ENCODE measurements around the gene TENT5A.
A peak's percentile ranks its signal among the peaks of the same experiment; 100 is the strongest.
"Not testable (repeated sequence)": the region's sequence is repeated elsewhere in the genome, so short reads cannot be mapped to it uniquely, and the experiment has no call there.

Gene TENT5A

DNA sequence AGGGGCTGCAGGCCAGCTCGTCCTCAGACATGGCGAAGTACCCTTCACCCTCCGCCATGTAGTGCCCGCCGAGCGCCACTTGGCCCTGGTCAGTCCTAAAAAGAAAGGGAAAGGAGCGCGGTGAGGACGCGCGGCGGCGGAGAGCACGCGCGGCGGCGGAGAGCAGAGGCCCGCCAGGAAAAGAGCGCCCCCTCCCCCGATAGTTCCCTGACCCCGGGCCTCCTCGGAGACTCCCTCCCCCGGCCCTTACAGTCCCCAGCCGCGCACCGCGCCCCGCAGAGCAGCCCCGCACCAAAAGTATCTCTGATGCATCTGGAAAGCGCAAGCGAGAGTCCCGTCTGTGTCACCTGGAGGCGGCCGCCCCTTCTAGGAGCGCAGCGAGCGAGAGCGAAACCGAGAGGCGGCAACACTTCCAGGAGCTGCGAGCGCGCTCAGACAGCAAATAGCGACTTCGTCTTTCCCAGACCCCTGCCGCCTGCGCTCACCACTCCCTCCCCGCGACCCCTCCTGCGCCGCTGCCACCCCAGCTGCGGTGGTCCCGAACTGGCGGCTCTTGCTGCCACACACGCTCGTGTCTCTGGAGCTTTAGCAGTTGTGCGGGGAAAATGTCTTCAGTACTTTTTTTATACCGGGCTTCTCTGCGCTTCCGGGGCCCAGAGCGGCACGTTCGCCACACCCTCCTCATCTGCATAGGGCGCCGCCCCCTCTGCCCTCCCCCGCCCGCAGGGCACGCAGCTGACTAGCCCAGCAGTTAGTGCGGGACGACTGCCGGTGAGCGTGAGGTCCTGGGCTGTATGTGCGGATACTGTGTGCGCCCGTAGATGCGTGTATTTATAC, at the start of gene TENT5A:
Gene TENT5A (minus strand): TSS at position 598 of the 837 bp plus-strand sequence. CDS start 540 bp downstream, at position 58.
- DNase-seq = peak; percentile 85

DNA sequence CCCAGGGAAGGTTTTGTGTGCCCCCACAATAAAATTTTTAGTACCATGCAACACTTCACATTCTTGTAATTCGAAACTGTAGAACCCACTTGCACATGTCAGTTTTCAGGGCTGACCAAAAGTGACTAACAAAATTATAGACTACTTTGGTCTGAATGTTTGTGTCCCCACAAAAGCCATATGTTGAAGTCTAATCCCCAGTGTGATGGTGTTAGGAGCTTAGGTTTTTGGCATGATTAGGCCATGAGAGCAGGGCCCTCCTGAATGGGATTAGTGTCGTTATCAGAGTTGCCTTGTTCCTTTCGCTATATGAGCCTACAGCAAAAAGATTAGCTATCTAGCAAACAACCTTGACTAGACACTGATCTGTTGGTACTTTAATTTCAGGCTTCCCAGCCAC, 49.0 kb upstream of the TENT5A start:
- DNase-seq = no peak

DNA sequence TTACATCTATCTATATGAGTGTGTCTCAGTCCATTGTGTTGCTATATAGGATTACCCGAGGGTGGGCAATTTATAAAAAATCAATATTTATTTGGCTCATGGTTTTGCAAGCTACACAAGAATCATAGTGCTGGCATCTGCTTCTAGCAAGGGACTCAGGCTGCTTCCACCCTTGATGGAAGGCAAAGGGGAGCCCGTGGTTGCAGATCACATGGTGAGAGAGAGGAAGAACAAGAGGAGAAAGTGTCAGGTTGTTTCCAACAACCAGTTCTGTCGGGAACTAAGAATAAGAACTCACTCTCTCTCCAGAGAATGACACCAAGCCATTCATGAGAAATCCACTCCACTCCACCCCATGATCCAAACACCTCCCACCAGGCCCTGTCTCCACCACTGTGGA, 48.2 kb upstream of the TENT5A start:
- no peak for DNase-seq

DNA sequence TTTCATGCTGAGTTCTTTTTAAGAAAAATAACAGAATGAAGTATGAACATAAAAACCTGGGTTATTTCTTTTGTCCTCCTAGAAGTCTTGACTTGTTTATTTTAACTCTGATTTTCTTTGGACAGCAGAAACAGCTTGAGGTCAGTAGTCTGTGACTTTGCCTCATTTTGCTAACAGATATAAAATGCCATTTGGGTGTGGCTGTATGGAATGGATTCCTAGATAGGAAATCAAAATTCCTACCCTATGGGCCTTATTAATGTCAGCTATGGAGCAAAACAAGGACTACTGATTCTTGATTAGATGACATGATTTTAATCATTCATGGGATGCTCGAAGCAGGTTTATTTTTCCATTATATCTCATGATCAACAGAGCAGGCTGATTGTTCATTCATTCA, 46.8 kb upstream of the TENT5A start:
- DNase-seq = no peak

DNA sequence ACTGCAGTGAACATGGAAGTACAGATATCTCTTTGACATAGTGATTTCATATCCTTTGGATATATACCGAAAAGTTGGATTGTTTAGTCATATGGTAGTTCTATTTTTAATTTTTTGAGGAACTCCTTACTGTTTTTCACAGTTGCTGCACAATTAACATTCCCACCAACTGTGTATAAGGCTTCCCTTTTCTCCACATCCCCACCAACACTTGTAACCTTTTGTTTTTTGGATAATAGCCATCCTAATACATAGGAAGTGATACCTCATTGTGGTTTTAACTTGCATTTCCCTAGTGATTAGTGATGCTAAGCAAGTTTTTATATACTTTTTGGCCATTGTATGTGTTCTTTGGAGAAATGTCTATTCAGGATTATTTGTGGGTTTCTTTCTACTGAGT, 45.1 kb upstream of the TENT5A start:
- no peak for DNase-seq

DNA sequence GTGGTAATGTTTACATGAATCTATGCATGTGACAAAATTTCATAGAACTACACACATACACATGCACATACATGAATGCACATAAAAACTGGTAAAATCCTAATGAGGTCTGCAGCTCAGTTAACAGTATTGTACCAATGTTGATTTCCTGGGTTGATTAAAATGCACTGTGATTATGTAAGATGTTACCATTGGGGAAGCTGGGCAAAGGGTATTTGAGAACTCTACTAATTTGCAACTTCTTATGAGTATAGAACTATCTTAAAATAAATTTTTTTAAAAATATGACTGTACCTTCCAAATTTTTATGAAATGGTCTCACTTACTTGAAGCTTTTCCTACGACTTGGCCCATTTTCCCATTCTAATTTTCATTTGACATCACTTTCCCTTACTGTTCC, 43.4 kb upstream of the TENT5A start:
- no peak for DNase-seq

DNA sequence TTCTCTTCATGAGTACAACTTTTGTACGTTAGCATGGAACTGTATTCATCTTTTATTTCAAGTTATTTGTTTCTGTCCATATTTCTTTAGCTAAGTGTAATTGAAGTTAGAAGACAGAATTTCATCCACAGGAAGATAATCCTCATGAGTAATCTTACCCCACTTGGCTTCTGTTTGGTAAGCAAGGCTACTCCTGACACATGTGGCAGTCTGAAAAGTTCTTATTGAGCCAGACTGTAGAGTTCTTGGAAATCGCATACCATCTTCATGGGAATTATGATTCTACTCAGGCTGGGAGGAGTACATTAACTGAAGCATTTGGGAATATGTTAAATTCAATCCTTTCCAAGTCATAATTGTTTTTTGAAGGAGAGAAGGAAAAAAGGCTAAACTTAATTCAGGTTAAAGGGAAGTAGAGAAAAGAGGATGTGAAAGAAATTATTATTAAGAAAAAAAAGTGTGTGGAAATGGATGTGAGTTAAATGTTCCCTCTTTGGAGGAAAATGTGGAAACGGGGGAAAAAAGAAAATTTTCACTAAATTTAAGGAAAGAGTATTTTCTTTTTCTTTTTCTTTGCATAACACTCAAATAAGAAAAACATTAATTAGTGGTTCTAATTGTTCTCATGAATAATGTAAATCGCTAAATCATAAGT, 41.5 kb upstream of the TENT5A start:
- DNase-seq = no peak

DNA sequence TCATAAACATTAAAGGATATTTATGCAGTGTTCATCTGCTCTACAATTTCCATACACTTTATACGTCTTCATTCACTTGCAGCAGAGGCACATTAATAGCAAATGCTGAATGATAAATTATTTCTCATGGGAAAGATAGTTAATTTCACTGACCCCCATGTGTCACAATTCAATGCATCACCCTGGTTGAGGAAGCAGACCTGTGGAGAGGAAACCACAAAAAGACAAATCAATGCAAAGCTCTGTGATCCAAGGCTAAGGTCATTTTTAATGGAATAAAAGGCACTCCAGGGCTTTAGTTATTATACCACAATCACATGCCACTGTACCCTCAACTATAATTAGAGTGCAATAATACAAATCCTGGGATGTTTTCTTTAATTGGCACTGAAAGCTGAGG, 40.3 kb upstream of the TENT5A start:
- no peak for DNase-seq

DNA sequence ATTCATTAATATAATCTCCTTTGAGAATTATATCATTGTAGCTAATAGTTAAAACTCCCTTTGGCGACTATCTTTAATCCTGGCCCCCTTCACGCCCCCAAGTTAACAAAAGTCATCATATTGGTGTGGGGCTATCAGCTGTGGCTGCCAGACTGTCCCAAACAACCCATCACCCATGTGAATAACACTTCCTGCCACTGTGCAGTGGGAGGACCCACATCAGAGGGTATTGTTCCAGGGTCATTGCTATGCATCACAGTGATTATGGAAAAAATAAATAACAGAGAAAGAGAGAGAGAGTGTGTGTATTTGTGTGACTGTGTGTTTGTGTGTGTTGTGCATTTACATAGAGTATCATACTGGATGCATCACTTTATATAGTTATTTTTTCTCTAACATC, 39.3 kb upstream of the TENT5A start:
- DNase-seq = no peak

DNA sequence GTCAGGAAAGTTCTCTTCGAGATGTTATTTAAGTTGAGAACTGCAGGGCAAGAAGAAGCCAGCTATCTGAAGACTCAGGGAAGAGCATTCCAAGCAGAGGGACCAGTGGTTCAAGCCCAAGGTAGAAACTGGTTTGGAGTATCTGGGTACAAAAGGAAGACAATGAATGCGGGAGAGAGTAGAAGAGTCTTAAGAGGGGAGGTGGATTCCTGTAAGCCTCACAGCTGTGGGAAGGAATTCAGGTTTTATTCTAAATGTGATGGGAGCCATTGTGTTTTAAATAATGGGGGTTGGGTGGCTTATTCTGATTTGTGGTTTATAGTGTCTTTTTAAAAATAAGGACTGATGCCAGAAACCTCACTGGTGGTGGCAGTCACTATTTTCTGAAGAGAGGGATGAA, 37.6 kb upstream of the TENT5A start:
- no peak for DNase-seq

DNA sequence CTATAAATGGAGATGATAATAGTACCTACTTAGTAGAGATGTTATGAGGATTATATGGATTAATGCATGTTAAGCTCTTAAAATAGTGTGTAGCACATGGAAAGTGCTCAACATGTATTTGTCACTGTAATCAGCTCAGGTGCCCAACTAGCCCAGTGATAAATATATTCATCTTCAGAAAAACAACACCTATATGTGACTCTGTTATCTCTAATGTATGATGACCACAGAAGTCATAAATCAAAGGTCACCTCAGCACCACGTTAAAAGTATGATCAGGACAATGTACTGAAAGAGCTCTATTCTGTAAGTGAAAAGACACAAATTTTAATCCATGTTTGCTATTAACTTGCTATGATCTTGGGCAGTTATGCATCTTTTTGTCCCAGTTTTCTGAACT, 36.8 kb upstream of the TENT5A start:
- DNase-seq = no peak

DNA sequence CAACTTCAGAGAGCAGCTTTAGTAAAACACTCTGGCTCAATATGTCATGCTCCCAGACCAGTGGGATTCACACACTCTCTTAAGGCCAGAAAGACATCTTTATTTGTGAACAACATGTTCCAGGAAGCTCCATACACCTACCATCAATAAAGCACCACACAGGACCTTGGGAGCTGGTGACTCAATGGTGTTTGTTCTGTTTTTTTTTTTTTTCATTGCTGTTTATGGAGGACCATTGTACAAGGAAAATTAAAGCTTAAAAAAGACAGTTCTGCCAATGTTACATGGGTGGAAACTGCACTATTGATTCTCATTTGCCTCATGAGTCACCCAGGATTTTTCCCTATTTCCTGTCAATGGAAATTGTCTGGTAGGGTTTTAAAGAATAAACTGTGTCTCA, 36.3 kb upstream of the TENT5A start:
- DNase-seq = no peak

DNA sequence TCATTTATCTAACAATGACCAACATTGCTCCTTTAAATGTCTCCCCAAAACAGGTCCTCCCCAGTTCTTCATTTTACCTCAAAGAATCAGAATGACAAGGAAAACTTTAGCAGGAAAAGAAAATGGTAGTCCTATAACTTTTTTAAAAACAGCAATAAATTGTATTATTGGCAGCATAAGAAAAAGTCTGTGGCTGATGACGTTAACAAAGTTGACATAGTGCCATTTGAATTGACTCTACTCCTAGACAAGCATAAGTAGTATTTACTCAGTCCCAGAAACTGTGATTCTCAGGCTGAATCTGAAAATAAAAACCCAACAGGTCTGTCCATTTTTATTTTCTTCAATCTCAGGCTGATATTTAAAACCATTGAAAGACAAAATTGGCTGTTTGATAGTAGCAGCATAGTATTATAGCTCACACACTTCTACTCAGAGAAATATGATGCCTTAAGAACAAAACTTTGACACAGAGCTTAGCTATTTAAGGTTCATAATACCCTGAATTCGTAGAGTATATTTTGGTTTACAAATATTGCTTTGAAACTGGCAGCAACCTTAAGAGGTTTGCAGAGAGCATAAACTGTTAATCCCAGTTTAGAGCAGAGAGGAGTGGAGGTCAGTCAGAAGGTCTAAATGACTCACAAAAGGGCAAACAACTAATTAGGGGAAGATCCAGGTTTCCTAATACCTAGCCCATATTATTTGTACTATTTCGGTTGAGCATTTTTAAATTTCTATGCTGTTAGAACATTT, 35.0 kb upstream of the TENT5A start:
- DNase-seq = no peak

DNA sequence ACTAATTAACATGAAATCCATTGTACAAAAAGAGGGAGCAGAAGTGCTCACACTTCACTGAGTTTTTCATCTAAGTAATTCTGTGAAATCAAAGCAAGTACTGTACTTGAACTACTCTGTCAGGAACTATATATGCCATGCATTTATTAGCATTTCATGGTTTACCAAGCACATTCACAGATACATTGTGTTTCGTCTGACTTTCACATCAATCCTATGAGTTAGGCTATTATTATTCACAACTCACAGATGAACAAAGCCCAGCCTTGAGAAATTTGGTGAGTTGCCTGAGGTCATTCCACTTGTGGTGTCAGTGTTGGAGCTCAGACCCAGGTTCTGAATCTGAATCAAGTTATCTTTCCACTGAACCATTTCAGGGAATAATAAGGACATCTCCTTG, 33.7 kb upstream of the TENT5A start:
- DNase-seq = no peak

DNA sequence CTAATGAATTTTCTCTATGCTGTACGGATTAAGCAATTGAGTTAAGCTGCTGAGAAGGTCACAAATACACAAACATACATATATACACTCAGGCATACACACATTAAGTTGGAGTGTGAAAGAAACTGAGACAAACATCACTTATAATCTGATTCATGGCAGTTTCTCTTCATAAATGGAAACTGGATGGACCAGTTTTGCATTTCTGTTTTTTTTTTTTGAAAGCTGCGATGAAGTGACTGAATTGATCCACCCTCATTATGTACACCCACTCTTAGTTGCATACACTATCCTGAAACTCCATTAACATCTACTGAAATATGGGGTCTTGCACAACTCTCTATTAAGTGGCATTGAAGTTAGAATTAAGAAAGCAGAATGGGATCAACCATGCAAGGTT, 32.9 kb upstream of the TENT5A start:
- DNase-seq = no peak

DNA sequence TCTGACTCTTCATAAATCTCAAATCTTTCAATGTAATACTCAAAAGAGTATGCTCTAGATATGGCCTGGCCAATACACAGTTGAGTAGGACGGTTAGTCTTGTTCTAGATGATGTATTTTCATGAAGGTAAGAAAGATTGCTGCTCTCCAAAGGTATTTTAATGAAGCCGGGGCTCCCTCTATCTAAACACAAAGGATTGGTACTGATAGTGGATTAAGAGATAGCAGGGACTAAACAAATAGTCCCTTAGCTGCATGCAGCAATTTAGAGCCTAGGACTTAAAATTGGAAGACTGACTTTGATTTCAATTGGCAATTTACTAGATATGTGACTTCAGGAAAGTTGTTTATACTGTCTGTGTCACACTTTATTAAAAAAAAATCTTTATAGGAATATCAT, 31.4 kb upstream of the TENT5A start:
- no peak for DNase-seq

DNA sequence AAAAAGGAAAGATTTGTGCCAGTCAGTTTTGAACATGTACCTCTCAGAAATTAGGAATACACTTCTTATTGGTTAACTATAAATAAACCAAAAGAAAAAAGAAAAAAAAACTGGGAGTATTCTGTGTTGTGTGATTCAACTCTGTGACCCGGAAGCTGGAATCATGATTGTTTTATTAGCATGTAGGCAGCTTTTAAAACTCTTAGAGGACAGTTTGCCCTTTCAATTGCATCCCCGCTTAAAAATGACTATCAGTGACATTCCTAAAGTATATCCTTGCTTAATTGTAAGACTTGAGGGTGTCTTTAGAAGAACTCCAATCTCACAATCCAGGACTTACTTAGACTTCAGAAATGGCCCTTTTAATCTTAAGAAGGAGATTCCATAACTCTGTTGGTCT, 29.1 kb upstream of the TENT5A start:
- no peak for DNase-seq

DNA sequence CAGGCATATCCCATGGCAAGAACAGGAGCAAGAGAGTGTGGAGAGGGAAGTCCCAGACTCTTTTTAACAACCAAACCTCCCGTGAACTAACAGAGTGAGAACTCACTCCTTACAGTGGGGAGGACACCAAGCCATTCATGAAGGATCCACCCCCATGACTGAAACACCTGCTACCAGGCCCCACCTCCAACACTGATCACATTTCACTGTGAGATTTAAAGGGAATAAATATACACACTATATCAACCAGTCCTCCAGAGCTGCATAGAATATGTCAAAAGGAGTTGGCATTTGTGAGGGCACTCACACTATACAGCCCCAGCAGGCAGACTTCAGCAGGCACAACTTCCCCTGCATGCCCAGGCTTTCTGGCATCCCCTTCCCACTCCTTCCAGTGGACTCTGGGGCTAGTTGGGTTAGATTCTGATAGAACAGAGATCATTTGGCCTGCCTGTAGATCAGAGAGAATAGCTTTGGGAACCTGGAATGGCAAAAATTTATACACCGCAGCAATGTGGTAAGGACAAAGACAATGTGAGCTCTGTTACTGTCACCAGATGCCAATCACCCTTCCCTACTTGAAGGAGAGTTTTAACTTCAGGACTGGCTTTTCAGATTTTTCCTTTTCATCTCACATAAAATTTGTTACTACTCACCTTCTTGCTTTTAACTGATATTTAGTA, 25.2 kb upstream of the TENT5A start:
- DNase-seq = no peak

DNA sequence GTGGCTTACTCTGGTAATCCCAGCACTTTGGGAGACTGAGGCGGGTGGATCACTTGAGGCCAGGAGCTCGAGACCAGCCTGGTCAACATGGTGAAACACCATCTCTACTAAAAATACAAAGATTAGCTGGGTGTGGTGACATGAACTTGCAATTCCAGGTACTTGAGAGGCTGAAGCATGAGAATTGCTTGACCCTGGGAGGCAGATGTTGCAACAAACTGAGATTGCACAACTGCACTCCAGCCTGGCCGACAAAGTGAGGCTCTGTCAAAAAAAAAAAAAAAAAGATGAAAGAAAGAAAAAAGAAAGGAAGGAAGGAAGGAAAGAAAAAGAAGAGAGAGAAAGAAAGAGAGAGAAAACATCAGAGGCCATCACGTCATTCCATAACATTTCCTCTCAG, 23.7 kb upstream of the TENT5A start:
- not testable (repeated sequence) for DNase-seq

DNA sequence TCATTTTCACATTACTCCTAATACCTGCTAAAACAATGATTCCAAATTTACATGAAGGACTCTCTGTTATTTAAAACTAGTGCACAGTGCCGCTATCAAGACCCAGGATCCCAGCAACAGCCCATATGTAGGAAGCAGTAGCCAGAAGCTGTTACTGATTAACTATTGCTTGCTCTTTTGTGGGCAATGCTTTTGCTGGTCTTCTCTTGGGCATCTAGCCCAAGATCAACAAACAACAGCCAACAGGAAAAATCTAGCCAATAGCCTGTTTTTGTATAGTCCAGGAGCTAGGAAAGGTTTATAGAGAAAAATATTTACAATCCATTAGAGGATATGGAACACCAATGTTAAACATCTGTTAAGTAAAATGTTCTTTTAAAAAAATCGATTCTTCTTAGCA, 22.1 kb upstream of the TENT5A start:
- DNase-seq = no peak

DNA sequence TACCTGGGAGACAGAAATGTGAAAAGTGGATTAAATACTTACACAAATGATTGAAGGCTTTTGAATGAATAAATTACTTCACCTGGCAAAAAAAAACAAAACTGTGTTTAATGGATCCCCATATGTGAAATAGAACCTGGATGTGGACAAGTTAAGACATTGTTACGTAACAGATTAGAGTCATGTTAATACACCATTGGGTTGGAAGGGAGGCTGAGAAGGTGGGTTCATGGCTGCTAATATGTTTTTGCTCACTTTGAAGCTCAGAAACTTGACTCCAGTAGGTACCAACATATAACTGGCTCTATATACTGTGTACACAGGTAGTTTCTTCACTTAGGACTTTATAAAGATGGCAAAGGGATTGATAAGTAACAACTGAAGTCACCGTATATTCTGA, 21.4 kb upstream of the TENT5A start:
- no peak for DNase-seq

DNA sequence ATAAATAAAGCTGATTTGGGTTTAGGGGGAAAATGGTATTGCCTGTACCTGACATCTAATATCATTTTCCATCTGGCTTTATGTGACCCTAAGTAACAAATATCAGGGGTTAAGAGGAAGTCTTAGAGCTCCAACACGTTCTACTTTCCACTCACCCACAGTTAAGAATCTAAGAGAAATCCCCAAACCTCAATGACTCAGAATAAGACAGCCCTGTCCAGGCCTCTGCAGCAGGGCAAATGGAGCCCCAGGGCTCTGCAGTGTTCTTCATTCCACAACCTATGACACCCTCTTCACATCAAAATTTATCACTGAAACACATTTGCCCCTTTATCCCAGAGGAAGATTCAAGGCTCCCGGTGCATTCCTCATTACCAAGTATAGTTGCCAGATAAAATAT, 20.3 kb upstream of the TENT5A start:
- no peak for DNase-seq

DNA sequence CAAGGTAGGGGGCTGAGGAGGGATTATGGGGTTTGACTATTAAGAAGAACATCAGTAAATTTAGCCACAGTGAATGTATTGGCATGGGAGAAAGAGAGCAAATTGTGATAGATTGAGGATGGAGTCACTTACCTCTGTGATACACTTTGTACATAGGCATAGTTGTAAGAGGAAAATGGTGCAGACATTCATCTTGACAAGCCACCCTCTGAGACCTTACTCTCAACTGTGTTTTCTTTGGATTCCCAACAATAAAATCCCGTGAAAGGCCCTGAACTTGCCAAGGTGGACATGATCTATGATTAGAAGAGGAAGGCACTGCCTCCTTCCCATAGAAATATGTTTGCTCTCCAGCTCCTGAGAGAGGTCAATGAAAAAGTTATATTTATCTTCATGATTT, 18.6 kb upstream of the TENT5A start:
- DNase-seq = no peak
